ENCODE data around the gene SPATA16.
"Not testable (repeated sequence)": the region's sequence is repeated elsewhere in the genome, so short reads cannot be mapped to it uniquely, and the experiment has no call there.

SPATA16 gene

GRCh38 chr3:172869784-172870518 lies 271.1 kb downstream of the SPATA16 start:
- DNase-seq: no peak

DNA sequence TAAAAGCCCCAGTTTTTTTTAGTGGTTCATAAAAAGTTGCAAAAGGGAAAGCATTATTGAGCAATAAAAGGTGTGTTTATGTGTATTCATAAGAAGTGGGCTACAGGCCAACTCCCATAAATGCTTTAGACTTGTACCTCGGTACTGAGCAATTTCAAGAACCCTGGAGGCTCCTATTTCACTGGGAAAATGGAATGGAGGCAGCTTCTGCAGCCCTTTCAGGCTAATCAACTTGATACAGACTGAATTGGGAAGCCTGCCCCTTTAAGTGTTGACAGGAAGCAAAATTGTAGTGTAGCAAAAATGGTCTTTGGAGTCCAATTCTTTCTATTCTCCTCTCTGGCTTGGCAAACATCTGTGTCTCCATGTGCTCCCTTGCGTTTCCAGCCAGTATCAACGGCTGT lies 271.7 kb downstream of the SPATA16 start:
- DNase-seq: peak; percentile 62

DNA sequence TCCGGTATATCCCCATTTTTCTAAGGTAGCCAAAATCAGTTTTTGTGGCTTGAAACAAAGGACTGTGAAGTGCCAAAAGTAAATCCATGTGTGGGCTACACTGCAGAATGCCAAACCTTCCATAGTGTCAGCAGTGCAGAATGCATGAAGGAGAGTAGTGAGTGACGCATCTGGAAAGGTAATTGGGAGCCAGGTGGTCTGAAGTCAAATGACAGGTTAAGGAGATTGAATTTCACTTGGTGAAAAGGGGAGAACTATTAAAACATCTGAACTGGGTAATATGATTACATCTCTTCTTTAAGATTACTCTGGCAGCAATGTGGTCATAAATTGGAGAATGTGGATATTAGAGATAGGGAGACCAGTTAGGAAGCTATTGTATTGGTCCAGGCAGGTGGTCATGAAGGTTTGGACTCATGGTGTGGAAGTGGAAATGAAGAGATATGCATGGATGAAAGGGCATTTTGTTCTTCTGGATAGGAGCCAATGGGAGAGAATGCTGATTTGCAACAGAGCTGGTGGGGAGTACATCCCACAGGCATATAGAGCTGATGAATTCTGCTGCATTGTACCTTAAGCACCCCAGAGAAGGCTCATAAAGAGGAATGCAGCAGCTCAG lies 272.3 kb downstream of the SPATA16 start:
- DNase-seq: peak; percentile 20

- DNase-seq: not testable (repeated sequence)
Measured at GRCh38 chr3:172866726-172867350, 274.2 kb downstream of the SPATA16 start.

DNA sequence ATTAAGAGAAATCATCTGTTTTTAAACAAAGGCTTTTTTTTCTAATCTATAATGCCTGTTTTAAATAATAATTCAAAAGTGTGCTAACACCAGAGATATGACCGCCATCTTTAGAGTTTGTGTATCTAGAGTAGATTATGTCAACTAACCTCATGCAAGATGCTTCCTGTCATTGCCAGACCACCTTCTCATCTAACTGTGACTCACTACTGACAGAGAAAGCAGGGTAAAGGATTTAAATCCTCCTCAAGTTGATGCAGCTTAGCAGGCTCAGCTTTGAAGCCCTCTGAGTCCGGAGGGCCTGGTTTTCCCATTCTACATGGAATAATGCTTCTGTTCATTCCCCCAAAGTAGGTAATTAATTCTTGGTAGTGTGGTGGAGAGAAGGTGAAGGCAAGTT lies 282.0 kb downstream of the SPATA16 start:
- DNase-seq: no peak

DNA sequence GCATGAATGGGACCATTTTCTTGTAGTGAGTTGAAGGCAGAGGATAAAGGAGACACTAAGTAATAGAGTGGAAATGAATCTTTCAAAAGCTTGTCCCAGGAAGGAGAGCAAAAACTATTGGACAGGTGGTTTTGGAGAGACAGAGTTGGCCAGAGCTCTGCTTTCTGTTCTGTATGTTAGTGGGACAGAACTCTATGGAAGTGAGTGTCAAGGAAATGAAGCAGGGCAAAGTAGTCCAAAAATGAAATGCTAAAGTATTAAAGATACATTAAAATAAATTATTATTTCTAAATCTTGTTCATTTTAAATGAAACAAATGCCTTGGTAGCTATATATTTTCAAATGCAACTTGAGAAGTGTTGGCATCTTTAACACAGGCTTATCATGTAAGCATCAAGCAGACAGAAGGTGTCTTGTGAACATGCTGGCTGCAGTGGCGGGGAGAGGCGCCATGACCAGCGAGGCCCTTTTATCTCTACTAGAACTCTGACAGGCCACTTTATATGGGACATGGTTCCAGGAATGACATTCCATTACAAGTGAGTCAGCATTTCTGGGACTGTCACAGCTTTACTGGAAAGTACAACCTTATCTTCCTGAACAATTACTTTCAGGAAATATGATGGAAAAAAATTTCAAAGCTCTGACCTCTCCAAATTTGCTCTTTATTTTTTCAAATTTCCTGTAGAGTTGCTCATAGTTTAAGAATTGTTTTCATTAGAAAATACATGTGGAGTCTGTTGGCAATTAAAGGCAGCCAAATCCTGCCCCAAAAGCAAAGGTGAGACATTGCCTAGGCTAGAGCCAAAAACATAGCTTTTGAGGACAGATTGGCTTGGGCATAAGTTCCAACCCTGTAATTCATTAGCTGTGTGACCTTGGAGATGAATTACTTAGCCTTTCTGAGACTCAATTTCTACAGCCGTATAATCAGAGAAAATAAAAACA lies 284.0 kb downstream of the SPATA16 start:
- no peak for DNase-seq

- DNase-seq: no peak
Measured at GRCh38 chr3:172855037-172855436, 286.0 kb downstream of the SPATA16 start.

DNA sequence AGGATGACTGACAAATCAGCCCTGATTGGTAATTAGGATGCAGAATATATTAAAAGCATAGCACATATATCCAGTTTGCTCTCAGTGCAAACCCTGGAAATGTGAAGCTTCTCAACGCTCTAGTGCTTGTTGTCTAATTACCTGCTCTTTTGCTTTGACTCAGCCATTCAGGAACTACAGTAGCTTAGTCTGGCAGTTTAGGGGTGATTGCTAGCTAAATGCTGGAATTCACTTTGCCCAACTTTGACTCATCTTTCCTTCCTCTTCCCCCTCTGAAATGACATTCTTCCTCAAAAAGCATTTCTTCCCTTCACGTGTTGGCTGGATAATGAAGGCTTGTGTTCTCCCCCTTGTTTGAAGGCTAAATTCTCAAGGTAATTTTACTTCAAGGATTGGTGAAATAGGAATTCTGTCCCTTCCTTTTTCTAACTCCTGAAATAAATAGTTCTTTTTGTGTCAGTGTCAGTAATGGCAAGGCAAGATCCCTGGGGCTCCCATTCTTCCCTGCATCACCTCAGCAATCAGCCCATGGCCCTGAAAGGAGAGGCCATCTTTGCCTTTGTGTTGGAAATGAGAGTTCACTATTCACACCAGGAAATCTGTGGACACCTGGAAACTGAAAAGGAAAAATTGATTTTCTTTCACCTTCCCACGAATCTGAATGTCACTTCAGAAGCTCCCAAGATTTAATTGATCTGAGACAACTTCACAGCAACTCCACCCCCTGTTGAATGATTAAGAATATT lies 286.9 kb downstream of the SPATA16 start:
- no peak for DNase-seq

GRCh38 chr3:172853005-172853404 lies 288.0 kb downstream of the SPATA16 start:
- no peak for DNase-seq

DNA sequence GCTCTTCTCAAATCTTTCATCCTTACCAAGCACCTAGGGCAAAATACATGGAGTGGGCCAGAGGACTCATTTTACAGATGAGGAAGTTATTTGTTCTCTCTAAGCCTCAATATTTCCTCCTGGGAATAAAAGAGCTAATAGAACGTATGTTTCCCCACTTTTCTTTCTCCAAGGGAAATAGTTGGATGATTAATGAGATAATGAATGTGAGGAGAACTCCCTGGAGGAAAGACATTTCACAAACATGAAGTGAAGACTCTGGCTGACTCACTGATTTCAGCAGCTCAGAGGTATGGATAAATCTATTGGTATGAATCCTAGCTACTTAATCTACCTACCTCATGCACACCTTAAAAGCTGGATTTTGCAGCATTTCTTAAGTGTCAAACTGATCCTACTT lies 292.1 kb downstream of the SPATA16 start:
- no peak for DNase-seq

DNA sequence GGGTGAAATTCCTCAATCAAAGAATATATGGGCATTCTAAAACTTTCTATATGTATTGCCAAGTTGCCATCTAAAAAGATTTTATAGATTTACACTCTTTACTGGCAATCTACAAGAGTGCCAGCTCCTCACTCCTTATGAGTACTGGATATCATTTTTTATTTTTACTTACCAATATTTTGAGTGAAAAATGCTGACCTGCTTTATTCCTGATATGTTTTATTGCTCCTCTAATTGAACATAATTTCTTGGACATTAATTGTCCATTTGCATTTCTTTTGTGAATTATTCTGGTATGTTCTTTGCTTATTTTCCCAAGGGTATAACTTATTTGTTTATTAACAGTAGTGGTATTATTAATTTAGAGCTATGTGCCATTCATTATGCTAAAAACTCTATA lies 293.7 kb downstream of the SPATA16 start:
- no peak for DNase-seq

DNA sequence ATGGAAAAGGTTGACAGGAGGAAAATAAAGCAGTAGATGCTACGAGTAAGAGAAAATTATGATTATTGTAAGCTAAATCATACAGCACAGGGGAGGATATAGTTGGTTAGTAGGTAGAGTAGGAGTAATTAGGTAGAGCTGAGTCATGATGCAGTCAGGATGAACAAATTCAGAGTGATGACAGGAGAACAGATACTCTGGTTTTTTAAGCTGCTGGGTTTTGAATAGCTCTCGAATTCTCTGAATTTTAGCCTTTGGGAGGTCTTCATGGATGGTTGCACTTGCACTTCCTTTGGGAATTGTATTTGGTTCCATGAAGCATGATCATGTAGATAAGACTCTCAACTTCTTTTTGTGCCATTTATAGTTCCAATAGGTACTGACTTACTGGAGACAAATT lies 294.3 kb downstream of the SPATA16 start:
- no peak for DNase-seq

DNA sequence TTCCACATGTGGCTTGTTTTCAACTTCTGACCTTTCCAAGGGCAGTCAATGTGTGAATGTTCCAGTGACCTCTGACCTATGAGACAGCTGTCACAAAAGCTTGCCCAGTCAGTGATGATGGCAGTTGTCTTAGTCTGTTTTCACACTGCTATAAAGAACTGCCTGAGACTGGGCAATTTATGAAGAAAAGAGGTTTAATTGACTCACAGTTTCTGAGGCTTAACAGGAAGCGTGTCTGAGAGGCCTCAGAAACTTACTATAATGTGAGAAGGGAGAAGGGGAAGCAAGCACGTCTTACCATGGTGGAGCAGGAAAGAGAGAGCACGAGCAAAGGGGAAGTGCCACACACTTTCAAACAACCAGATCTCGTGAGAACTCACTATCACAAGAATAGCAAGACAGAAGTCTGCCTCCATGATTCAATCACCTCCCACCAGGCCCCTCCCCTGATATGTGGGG lies 294.9 kb downstream of the SPATA16 start:
- no peak for DNase-seq

DNA sequence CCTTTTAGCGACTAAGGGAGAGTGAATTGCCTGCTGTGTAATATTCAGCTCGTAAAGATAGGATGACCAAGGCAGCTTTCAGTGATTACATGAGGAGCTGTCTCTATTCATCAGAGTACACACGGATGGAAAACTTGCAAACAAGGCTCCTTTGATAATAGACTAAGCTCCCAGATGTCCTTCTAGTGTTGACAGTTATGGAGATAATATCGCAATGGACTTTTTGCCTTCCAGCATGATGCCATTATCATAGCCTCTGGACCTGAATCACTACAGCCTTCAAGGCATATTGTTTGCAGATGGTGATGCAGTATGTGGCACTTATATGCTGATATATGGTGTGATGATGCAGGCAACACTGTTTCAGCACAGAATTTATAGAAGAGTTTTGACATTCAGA lies 296.6 kb downstream of the SPATA16 start:
- no peak for DNase-seq

DNA sequence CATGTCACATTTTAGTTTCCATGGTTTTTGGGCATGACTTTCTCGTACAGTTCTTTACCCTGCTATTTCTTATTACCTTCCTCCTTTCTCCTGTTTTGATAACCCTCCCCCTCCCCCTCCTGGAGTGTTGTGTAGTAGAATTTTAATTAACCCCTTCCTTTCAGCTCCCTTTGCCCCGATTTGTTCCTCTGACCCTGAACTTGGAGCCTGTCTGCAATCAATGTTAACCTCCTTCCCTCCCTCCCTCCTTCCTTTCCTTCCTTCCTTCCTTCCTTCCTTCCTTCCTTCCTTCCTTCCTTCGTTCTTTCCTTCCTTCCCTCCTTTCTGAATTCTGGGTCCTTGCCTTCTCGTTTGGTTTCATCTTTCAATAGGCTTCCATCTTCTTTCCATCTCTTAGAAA lies 300.1 kb downstream of the SPATA16 start:
- no peak for DNase-seq

DNA sequence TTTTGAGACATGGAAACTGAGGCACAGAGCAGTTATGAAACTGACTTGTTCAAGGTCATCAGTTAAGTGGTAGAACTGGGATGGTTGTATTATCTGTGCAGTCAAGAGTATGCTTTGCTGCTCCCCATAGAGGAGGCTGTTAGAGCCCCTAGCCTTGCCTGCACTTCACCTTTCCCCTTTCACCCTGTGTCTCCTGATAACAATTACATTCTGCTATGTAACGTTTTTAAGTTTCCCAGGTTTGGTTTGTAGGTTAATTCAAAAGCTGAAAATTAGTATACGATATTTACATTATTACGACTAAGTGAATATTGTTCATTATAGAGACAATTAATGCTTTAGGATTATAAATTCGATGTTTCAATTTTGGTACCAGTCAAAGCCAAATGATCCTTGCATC lies 300.6 kb downstream of the SPATA16 start:
- no peak for DNase-seq

GRCh38 chr3:172839679-172840078 lies 301.4 kb downstream of the SPATA16 start:
- DNase-seq: no peak
